DND-41 (cell line): ENCODE data around the gene ZNF593.

Experiments
- CTCF ChIP-seq: IDR thresholded peaks from 2 replicates; pipeline ENCODE4 v1.5.1; 2012; ENCODE audit warnings: borderline replicate concordance, low read length, moderate library complexity, mild to moderate bottlenecking; ENCODE audit not compliant: poor library complexity, severe bottlenecking; ENCODE audit errors: extremely low read depth
- EZH2 ChIP-seq: IDR thresholded peaks from 3 replicates; pipeline ENCODE4 v1.6.1; 2012; ENCODE audit warnings: borderline replicate concordance, low read depth, mild to moderate bottlenecking, moderate library complexity, low read length, inconsistent platforms; ENCODE audit not compliant: severe bottlenecking

GRCh38 chr1:26182383-26182696 lies 12.6 kb downstream of the ZNF593 start:
- TF ChIP-seq EZH2 (no peak), CTCF (no peak)
